Nucleus accumbens (tissue), 56 donors: ENCODE results near the gene GASK1A.
"Not testable (repeated sequence)": the region's sequence is repeated elsewhere in the genome, so short reads cannot be mapped to it uniquely, and the experiment has no call there.

Experiments
- DNase-seq, 56 donors: peaks; one replicate each; lab custom pipeline; 2025; lab: John Stamatoyannopoulos, UW

The GASK1A gene

GRCh38 chr3:43055806-43056770 is 77.0 kb downstream of the GASK1A start:
- no peak for DNase-seq

DNA sequence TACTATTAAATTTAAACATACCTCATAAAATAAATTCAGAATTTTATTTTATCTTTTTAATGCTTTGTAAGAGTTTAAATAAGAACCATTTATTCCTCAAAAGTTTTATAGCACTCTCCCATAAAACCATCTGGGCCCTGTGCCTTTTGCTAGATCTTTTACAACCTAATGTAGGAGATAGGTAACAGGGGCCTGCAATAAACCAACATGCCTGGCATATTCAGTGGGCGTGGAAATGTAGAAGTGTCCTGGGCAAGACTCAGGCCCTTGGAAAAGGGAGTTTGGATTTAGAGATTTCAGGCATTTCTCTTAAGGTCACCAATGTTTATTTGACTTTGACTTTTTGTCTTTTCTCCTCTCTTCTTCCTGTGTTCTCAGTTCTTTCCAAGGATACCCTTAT is 80.3 kb downstream of the GASK1A start:
- no peak for DNase-seq

- no peak for DNase-seq
Observed at GRCh38 chr3:43061101-43061895, 82.2 kb downstream of the GASK1A start.

DNA sequence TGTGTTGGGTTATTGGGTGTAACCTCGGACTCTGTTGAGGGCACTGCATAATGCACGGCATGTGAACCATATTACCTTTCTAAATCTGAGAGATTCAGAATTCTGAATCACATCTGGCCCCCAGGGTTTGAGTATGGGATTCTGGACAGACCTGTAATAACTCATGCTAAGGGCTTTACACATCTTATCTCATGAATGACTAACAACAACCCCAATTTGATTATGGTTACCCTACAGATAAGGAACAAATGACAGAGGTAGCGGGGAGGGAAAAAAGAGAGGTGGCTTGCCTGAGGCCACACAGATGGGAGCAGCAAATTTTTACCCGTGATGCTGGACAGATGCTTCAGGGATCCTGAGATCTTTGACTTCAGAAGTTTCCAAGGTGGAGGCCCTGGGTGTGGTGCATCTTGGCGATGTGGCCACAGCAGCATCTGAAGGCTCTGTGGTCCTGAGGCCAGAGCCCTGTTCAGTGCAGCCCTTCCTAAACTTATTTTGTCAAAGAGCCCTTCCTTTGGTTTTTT is 83.0 kb downstream of the GASK1A start:
- no peak for DNase-seq

- no peak for DNase-seq
Observed at GRCh38 chr3:43062564-43063040, 83.5 kb downstream of the GASK1A start.

DNA sequence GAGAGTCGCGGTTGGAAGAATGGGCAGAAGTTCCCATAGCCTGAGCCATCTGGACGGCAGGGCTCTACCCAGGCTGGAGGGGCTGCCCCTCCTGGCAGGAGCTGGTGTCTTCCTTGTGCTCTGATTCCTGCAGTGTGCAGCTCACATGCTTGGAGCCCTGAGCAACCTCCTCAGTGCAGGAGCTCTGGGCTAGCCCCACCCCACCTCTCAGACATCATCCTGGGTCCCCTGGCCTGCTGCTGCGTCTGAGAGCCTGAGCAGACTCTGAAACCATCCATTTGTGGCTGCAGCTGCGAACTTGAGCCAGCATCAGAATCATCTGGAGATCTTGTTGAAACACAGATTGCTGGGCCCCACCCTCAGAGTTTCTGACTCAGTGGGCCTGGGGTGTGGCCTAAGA is 84.0 kb downstream of the GASK1A start:
- no peak for DNase-seq

DNA sequence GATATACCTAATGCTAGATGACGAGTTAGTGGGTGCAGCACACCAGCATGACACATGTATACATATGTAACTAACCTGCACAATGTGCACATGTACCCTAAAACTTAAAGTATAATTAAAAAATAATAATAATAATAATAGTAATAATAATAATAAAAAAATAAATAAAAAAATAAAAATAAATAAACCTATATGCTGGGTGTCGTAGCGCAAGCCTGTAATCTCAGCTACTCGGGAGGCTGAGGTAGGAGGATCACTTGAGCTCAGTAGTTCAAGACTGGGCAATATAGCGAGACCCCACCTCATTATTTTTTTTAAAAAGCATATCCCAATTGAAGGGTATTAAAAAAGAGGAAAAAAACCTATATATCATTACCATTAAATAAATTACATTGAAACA is 91.6 kb downstream of the GASK1A start:
- DNase-seq = not testable (repeated sequence)

DNA sequence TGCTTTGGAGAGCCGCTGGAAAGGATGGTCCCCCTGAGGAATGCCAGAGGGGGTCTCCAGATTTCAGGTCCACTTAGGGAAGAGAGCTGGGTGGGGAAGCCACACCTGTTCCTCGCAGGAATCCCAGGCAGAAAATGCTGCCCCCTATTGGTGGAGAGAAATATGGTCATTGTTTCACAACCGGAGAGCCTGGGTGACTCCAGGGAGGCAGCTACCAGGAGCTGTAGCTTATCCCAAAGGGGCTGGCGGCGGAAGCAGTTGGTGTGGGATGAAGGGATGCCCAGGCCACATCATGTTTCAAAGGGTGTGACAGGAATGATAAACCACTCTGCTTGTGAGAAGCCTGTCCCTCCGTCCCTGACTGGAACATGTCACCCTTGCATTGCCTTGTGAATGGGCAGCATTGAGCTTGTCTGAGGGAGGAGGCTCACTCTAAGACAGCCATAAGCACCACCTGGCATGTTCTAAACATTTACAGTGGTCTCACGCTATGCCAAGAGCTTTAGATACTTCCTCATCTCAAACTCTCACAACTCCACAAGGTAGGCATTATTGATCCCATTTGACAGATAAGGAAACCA is 92.3 kb downstream of the GASK1A start:
- DNase-seq = no peak

- no peak for DNase-seq
Observed at GRCh38 chr3:43072361-43072760, 93.2 kb downstream of the GASK1A start.

DNA sequence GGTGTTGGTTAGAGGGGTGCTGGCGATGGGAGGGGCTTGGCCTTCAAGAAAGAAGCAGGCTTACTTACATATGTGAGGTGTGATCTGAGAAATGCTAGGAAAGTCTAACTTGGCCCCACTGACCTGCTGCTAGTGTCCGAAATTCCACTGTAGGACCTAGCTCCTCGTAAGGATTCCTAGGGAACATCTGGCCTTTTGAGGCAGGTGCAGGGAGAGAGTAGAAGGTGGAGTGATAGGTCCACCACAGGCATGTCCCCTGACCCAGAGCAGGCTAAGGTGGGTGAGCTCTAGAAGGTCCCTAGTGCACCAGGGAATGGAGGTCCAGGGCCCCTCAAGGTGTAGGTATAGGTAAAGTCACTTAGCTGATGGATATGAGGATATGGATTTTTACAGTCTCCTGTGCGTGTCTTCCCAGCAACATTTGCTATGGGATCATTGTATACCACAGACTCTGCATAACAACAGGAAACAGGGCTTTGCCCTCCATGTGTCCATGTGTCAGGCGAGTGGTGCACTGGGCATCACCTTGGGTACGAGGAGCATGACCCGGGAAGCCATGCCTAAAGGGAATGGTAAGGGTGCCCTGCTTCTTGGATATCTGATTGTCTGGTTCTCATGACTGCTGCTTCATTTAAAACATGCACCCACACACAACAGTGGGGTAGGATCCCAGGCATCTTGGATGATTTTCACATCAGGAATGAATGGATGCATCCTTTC is 94.2 kb downstream of the GASK1A start:
- DNase-seq = peak in 1 of 56 donors; percentile 22

GRCh38 chr3:43073836-43074220 is 94.7 kb downstream of the GASK1A start:
- peak in 36 of 56 donors; percentile 7 to 85 (median 48) for DNase-seq

DNA sequence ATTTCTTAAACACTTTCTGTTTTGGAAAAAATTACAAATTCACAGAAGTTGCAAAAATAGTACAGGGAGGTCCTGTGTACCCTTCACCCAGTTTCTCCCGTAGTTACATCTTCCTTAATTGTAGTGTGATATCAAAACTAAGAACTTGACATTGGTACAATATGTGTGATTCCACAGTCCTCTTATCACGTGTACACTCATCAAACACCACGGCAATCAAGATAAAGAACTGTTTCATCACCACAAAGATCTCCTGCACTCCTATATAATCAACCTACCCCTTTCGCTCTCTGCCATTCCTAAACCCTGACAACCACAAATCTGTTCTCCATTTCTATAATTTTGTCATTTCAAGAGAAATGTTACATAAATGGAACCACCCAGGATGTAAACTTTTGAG is 95.4 kb downstream of the GASK1A start:
- DNase-seq = no peak

- no peak for DNase-seq
Observed at GRCh38 chr3:43074901-43075689, 96.0 kb downstream of the GASK1A start.

- DNase-seq = no peak
Observed at GRCh38 chr3:43075904-43076661, 97.0 kb downstream of the GASK1A start.

GRCh38 chr3:43076857-43077256 is 97.7 kb downstream of the GASK1A start:
- peak in 5 of 56 donors; percentile 9 to 43 (median 35) for DNase-seq

- DNase-seq = no peak
Observed at GRCh38 chr3:43077261-43077660, 98.2 kb downstream of the GASK1A start.

- DNase-seq = no peak
Observed at GRCh38 chr3:43077707-43078106, 98.6 kb downstream of the GASK1A start.

DNA sequence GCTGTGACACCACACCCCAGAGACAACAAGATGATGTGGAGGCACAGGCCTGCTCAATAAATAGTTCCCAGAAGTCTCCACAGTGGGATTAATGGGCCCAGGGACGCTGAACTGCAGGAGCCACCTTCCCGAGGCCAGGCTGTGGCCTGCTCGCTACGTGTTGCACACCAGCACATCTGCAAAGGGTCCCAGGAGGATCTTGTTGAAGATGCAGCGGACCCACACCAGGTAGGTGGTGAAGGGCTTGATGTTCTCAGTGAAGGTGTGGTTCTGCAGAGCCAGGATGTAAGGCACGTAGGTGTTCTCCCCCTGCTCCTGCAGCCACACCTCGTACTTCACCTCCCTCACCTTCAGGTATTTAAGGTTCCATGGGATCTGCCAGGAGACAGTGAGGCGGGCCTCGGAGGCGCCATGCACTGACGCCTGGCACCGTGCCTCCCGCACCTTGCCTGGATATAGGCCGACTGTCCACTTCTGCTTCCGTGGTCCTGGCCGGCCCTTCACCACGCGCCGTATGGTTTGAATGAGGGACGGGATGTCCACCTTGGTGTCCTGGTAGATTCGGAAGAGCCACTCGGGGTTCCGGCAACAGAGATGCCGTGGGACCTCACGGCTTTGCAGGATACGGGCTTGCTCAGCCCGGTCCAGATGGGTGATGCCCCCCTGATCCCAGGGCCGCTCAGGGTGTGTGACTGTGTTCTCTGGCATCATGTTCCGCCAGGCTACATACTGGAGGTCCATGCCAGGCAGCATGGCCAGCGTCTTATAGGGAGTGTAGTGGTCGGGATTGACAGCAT is 100.6 kb downstream of the GASK1A start:
- no peak for DNase-seq
